GM19351 (cell line): ENCODE data around the gene TNRC6A.

Experiments used
- ATAC-seq: cut with Tn5 transposase; IDR thresholded peaks from one replicate; pipeline ENCODE4 v1.9.1; 2021; ENCODE audit warnings: mild to moderate bottlenecking, moderate library complexity; ENCODE audit not compliant: unreplicated experiment

Gene TNRC6A

GRCh38 chr16:24869033-24869432 is 139.6 kb downstream of the TNRC6A start:
- no peak for ATAC-seq

GRCh38 chr16:24871891-24872290 is 142.4 kb downstream of the TNRC6A start:
- no peak for ATAC-seq

- ATAC-seq: no peak
Observed at GRCh38 chr16:24873028-24873427, 143.6 kb downstream of the TNRC6A start.

GRCh38 chr16:24875466-24875865 is 146.0 kb downstream of the TNRC6A start:
- no peak for ATAC-seq
